Mucosa of descending colon (tissue), 3 donors: ENCODE measurements around the gene RETREG1. TPM values are rescaled to one million over a fixed set of nuclear protein-coding genes. Genes with fewer than 3 reads are reported as not detected.

Experiments
- ATAC-seq: fragments of 200-7000 bp; cut with Tn5 transposase; one replicate; pipeline ENCODE4 v1.9.1; 2020; ENCODE audit warnings: mild to moderate bottlenecking, moderate library complexity
- DNase-seq, 3 donors: peaks; one replicate each; pipeline ENCODE4 v3.0.0-alpha.2; 2020
- H3K36me3 ChIP-seq: fragments of 200-600 bp; one replicate; pipeline ENCODE4 v1.8.0; 2021; ENCODE audit warnings: low read depth, mild to moderate bottlenecking
- H3K4me1 ChIP-seq: fragments of 200-600 bp; one replicate; pipeline ENCODE4 v1.8.0; 2021; ENCODE audit warnings: low read depth, mild to moderate bottlenecking
- H3K4me3 ChIP-seq: fragments of 200-600 bp; one replicate; pipeline ENCODE4 v1.8.0; 2021; ENCODE audit warnings: mild to moderate bottlenecking
- H3K9me3 ChIP-seq: fragments of 200-600 bp; one replicate; pipeline ENCODE4 v1.8.0; 2021; ENCODE audit warnings: mild to moderate bottlenecking
- CTCF ChIP-seq: fragments of 200-600 bp; IDR thresholded peaks from one replicate; pipeline ENCODE4 v1.8.0; 2022; ENCODE audit warnings: antibody characterized with exemption, mild to moderate bottlenecking
- intact Hi-C, 2 donors: fragments of 100-400 bp; cut with DNase I in 1 of 2; cut with micrococcal nuclease in 1 of 2; formaldehyde crosslinking; loops; one replicate each; pipeline versions ENCODE4 v1.11.0 to v1.11.1; 2022; cut with DNase I, micrococcal nuclease
- total RNA-seq, 3 donors: library from RNA; stranded (reverse); fragmentation: NEBNext Ultra II Directional in 2 of 3; extraction: Animal tissue kit (Norgen Biotek cat#: 25700) in 2 of 3; gene quantifications; one replicate each; pipeline versions ENCODE4 v1.2.1 to v1.2.4, GENCODE V29; 2021 to 2023
- donor health status: DM: no; HTN: no; CAD: no; lungs with moderate emphysema.
- donor health status: DM: no; HTN: no; CAD: no.
- donor health status: DM: no; HTN: yes; CAD: no.

The RETREG1 gene
- total RNA-seq, 3 donors from 2014 or later = 54.1 to 102 (median 55.8) TPM

GRCh38 chr5:16625096-16625495, 8.3 kb upstream of the RETREG1 start:
- no peak for TF ChIP-seq CTCF
- Histone ChIP-seq H3K4me1 (no peaks in the 10 kb centered on the region), H3K4me3 (no peak overlapping the region), H3K9me3 (no peaks in the 10 kb centered on the region), H3K36me3 (no peaks in the 10 kb centered on the region)
- intact Hi-C loops = no loop called here
- DNase-seq (no peak), ATAC-seq (no peak)

GRCh38 chr5:16619136-16619535, 2.3 kb upstream of the RETREG1 start:
- intact Hi-C loops = no loop called here
- DNase-seq (no peak), ATAC-seq (no peak)
- peaks cover 11% of the 10 kb centered on the region for H3K4me1 ChIP-seq
- H3K36me3 ChIP-seq = no peaks in the 10 kb centered on the region
- no peak overlapping the region for H3K4me3 ChIP-seq
- no peaks in the 10 kb centered on the region for H3K9me3 ChIP-seq
- TF ChIP-seq CTCF = no peak

GRCh38 chr5:16618138-16618897, 1.5 kb upstream of the RETREG1 start:
- Histone ChIP-seq H3K4me3 (no peak overlapping the region), H3K4me1 (peaks cover 11% of the 10 kb centered on the region), H3K9me3 (no peaks in the 10 kb centered on the region), H3K36me3 (no peaks in the 10 kb centered on the region)
- ATAC-seq (peak; percentile 33), DNase-seq (peak in 1 of 3 donors; percentile 10)
- no peak for TF ChIP-seq CTCF
- intact Hi-C loops = no loop called here

GRCh38 chr5:16617274-16617968, 624 bp upstream of the RETREG1 start:
- no peaks in the 10 kb centered on the region for H3K36me3 ChIP-seq
- TF ChIP-seq CTCF = no peak
- peaks cover 11% of the 10 kb centered on the region for H3K4me1 ChIP-seq
- ATAC-seq = peak; percentile 17
- H3K4me3 ChIP-seq = peak overlapping the region; percentile 41
- DNase-seq = peak in 2 of 3 donors; percentile 15 to 45
- intact Hi-C loops = no loop called here
- H3K9me3 ChIP-seq = no peaks in the 10 kb centered on the region

GRCh38 chr5:16615741-16616535, 859 bp downstream of the RETREG1 start:
- no peak for TF ChIP-seq CTCF
- peak overlapping the region; percentile 41 for H3K4me3 ChIP-seq
- H3K9me3 ChIP-seq = no peaks in the 10 kb centered on the region
- intact Hi-C loops = no loop called here
- no peaks in the 10 kb centered on the region for H3K36me3 ChIP-seq
- H3K4me1 ChIP-seq = peaks cover 11% of the 10 kb centered on the region
- DNase-seq (peak in 1 of 3 donors; percentile 21), ATAC-seq (peak; percentile 32)
